ENCODE results near the gene TOMM20.
"Not testable (repeated sequence)": the region's sequence is repeated elsewhere in the genome, so short reads cannot be mapped to it uniquely, and the experiment has no call there.

The TOMM20 gene

GRCh38 chr1:235087906-235088305 is 40.7 kb downstream of the TOMM20 start:
- no peak overlapping the region for H3K4me3 ChIP-seq (ENCODE audit: low read length in 2 of 2)
- H3K4me1 ChIP-seq (ENCODE audit: control insufficient read depth in 2 of 2, insufficient read depth in 1 of 2, low read depth in 1 of 2, low read length in 2 of 2) = peaks cover 16 to 23% of the 10 kb centered on the region in 2 donors
- H4K91ac ChIP-seq (ENCODE audit: low read depth, low read length, poor library complexity) = no peak overlapping the region
- no peaks in the 10 kb centered on the region for H3K27me3 ChIP-seq (ENCODE audit: control insufficient read depth in 3 of 3, insufficient read depth in 3 of 3, low read depth in 1 of 3, low read length in 3 of 3)
- WGBS, 2 donors (ENCODE audit: extremely low coverage in 2 of 2, insufficient read length in 2 of 2, insufficient replicate concordance in 1 of 2) = no CpG with 5 or more reads among the region's 6 CpGs
- H2BK120ac ChIP-seq (ENCODE audit: low read depth, low read length) = no peak overlapping the region
- no peak overlapping the region for H2BK12ac ChIP-seq (ENCODE audit: low read length)
- H3K4me2 ChIP-seq (ENCODE audit: insufficient read depth, low read length, poor library complexity, severe bottlenecking) = no peak overlapping the region
- peak overlapping the region; percentile 33 for H3K18ac ChIP-seq (ENCODE audit: low read length)
- DNase-seq (ENCODE audit: low spot score) = no peak
- peak overlapping the region; percentile 56 for H2AK5ac ChIP-seq (ENCODE audit: low read depth, low read length)
- no peak overlapping the region for H4K8ac ChIP-seq (ENCODE audit: low read depth, low read length)
- peak overlapping the region; percentile 24 for H2AFZ ChIP-seq (ENCODE audit: low read length)
- no peaks in the 10 kb centered on the region for H3K36me3 ChIP-seq (replicated peaks in 1 of 2; ENCODE audit: control insufficient read depth in 2 of 2, insufficient read depth in 2 of 2, low read length in 2 of 2)
- H3K9me3 ChIP-seq (replicated peaks in 1 of 2; ENCODE audit: control insufficient read depth in 2 of 2, insufficient read depth in 1 of 2, low read depth in 1 of 2, low read length in 2 of 2) = no peaks in the 10 kb centered on the region
- H2BK15ac ChIP-seq (ENCODE audit: low read length) = no peak overlapping the region
- no peaks in the 10 kb centered on the region for H3K79me1 ChIP-seq (ENCODE audit: low read depth, low read length)
- H2BK5ac ChIP-seq (ENCODE audit: low read length) = no peak overlapping the region
- H3K4ac ChIP-seq (ENCODE audit: low read length) = no peak overlapping the region
- H3K14ac ChIP-seq (ENCODE audit: low read length) = no peak overlapping the region
- H3K27ac ChIP-seq (replicated peaks; ENCODE audit: low read length) = no peak overlapping the region
- no peak overlapping the region for H3K9ac ChIP-seq (ENCODE audit: low read depth, low read length, poor library complexity)
- no peak overlapping the region for H3K23ac ChIP-seq (ENCODE audit: low read depth, low read length, poor library complexity)

- no CpG with 5 or more reads among the region's 12 CpGs for WGBS, 2 donors (ENCODE audit: extremely low coverage in 2 of 2, insufficient read length in 2 of 2, insufficient replicate concordance in 1 of 2)
- H3K27ac ChIP-seq (replicated peaks; ENCODE audit: low read length); H3K9ac ChIP-seq (ENCODE audit: low read depth, low read length, poor library complexity); H3K18ac ChIP-seq (ENCODE audit: low read length); H3K27me3 ChIP-seq (ENCODE audit: control insufficient read depth in 3 of 3, insufficient read depth in 3 of 3, low read depth in 1 of 3, low read length in 3 of 3); H2BK5ac ChIP-seq (ENCODE audit: low read length); DNase-seq (ENCODE audit: low spot score); H4K91ac ChIP-seq (ENCODE audit: low read depth, low read length, poor library complexity); H3K4ac ChIP-seq (ENCODE audit: low read length); H2BK12ac ChIP-seq (ENCODE audit: low read length); H4K8ac ChIP-seq (ENCODE audit: low read depth, low read length); H3K9me3 ChIP-seq (replicated peaks in 1 of 2; ENCODE audit: control insufficient read depth in 2 of 2, insufficient read depth in 1 of 2, low read depth in 1 of 2, low read length in 2 of 2); H3K79me1 ChIP-seq (ENCODE audit: low read depth, low read length); H2BK120ac ChIP-seq (ENCODE audit: low read depth, low read length); H3K36me3 ChIP-seq (replicated peaks in 1 of 2; ENCODE audit: control insufficient read depth in 2 of 2, insufficient read depth in 2 of 2, low read length in 2 of 2); H2BK15ac ChIP-seq (ENCODE audit: low read length); H2AK5ac ChIP-seq (ENCODE audit: low read depth, low read length); H3K4me3 ChIP-seq (ENCODE audit: low read length in 2 of 2); H3K4me2 ChIP-seq (ENCODE audit: insufficient read depth, low read length, poor library complexity, severe bottlenecking); H3K14ac ChIP-seq (ENCODE audit: low read length); H3K23ac ChIP-seq (ENCODE audit: low read depth, low read length, poor library complexity); H2AFZ ChIP-seq (ENCODE audit: low read length): not testable (repeated sequence)
- peaks cover 11 to 17% of the 10 kb centered on the region in 2 donors for H3K4me1 ChIP-seq (ENCODE audit: control insufficient read depth in 2 of 2, insufficient read depth in 1 of 2, low read depth in 1 of 2, low read length in 2 of 2)
Observed at GRCh38 chr1:235085411-235086117, 43.1 kb downstream of the TOMM20 start.

GRCh38 chr1:235080788-235081187 is 47.8 kb downstream of the TOMM20 start:
- not testable (repeated sequence) for H4K8ac ChIP-seq (ENCODE audit: low read depth, low read length); H2BK15ac ChIP-seq (ENCODE audit: low read length); H3K18ac ChIP-seq (ENCODE audit: low read length); H2AFZ ChIP-seq (ENCODE audit: low read length); H3K36me3 ChIP-seq (replicated peaks in 1 of 2; ENCODE audit: control insufficient read depth in 2 of 2, insufficient read depth in 2 of 2, low read length in 2 of 2); H3K9ac ChIP-seq (ENCODE audit: low read depth, low read length, poor library complexity); H3K27me3 ChIP-seq (ENCODE audit: control insufficient read depth in 3 of 3, insufficient read depth in 3 of 3, low read depth in 1 of 3, low read length in 3 of 3); H3K4ac ChIP-seq (ENCODE audit: low read length); H3K79me1 ChIP-seq (ENCODE audit: low read depth, low read length); H3K4me3 ChIP-seq (ENCODE audit: low read length in 2 of 2); H3K9me3 ChIP-seq (replicated peaks in 1 of 2; ENCODE audit: control insufficient read depth in 2 of 2, insufficient read depth in 1 of 2, low read depth in 1 of 2, low read length in 2 of 2); H2BK5ac ChIP-seq (ENCODE audit: low read length); H2BK12ac ChIP-seq (ENCODE audit: low read length); H2BK120ac ChIP-seq (ENCODE audit: low read depth, low read length); H3K23ac ChIP-seq (ENCODE audit: low read depth, low read length, poor library complexity); H4K91ac ChIP-seq (ENCODE audit: low read depth, low read length, poor library complexity); H3K27ac ChIP-seq (replicated peaks; ENCODE audit: low read length); H3K14ac ChIP-seq (ENCODE audit: low read length); DNase-seq (ENCODE audit: low spot score); H2AK5ac ChIP-seq (ENCODE audit: low read depth, low read length); H3K4me2 ChIP-seq (ENCODE audit: insufficient read depth, low read length, poor library complexity, severe bottlenecking)
- WGBS, 2 donors (ENCODE audit: extremely low coverage in 2 of 2, insufficient read length in 2 of 2, insufficient replicate concordance in 1 of 2) = no CpG with 5 or more reads among the region's 5 CpGs
- peaks cover 6 to 12% of the 10 kb centered on the region in 2 donors for H3K4me1 ChIP-seq (ENCODE audit: control insufficient read depth in 2 of 2, insufficient read depth in 1 of 2, low read depth in 1 of 2, low read length in 2 of 2)

DNA sequence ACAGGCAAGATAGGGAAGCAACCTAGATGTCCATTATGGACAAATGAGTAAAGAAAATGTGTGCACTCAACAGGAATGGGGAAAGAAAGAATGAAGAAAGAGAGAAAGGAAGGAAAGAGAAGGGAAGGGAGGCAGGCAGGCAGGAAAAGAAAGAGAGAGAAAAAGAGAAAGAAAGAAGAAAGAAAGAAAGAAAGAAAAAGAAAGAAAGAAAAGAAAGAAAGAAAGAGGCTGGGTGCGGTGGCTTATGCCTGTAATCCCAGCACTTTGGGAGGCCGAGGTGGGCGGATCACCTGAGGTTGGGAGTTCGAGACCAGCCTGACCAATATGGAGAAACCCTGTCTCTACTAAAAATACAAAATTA is 48.4 kb downstream of the TOMM20 start:
- not testable (repeated sequence) for H3K36me3 ChIP-seq (replicated peaks in 1 of 2; ENCODE audit: control insufficient read depth in 2 of 2, insufficient read depth in 2 of 2, low read length in 2 of 2); H3K79me1 ChIP-seq (ENCODE audit: low read depth, low read length); H3K18ac ChIP-seq (ENCODE audit: low read length); H2BK12ac ChIP-seq (ENCODE audit: low read length); H2AFZ ChIP-seq (ENCODE audit: low read length); H3K23ac ChIP-seq (ENCODE audit: low read depth, low read length, poor library complexity); H2BK5ac ChIP-seq (ENCODE audit: low read length); H3K27ac ChIP-seq (replicated peaks; ENCODE audit: low read length); H2BK15ac ChIP-seq (ENCODE audit: low read length); H3K14ac ChIP-seq (ENCODE audit: low read length); H3K4me3 ChIP-seq (ENCODE audit: low read length in 2 of 2); DNase-seq (ENCODE audit: low spot score); H2AK5ac ChIP-seq (ENCODE audit: low read depth, low read length); H4K91ac ChIP-seq (ENCODE audit: low read depth, low read length, poor library complexity); H3K4me2 ChIP-seq (ENCODE audit: insufficient read depth, low read length, poor library complexity, severe bottlenecking); H3K27me3 ChIP-seq (ENCODE audit: control insufficient read depth in 3 of 3, insufficient read depth in 3 of 3, low read depth in 1 of 3, low read length in 3 of 3); H2BK120ac ChIP-seq (ENCODE audit: low read depth, low read length); H3K9ac ChIP-seq (ENCODE audit: low read depth, low read length, poor library complexity); H3K9me3 ChIP-seq (replicated peaks in 1 of 2; ENCODE audit: control insufficient read depth in 2 of 2, insufficient read depth in 1 of 2, low read depth in 1 of 2, low read length in 2 of 2); H3K4ac ChIP-seq (ENCODE audit: low read length); H4K8ac ChIP-seq (ENCODE audit: low read depth, low read length)
- H3K4me1 ChIP-seq (ENCODE audit: control insufficient read depth in 2 of 2, insufficient read depth in 1 of 2, low read depth in 1 of 2, low read length in 2 of 2) = peaks cover 6 to 13% of the 10 kb centered on the region in 2 donors
- no CpG with 5 or more reads among the region's 4 CpGs for WGBS, 2 donors (ENCODE audit: extremely low coverage in 2 of 2, insufficient read length in 2 of 2, insufficient replicate concordance in 1 of 2)

Measured in neuronal stem cell (in vitro differentiated cells).